Liver (tissue), 9 donors: ENCODE results near the gene KRT81. TPM values are rescaled to one million over a fixed set of nuclear protein-coding genes. Genes with fewer than 3 reads are reported as not detected.
"Not testable (repeated sequence)": the region's sequence is repeated elsewhere in the genome, so short reads cannot be mapped to it uniquely, and the experiment has no call there.

Experiments used
- DNase-seq: peaks from one replicate; pipeline ENCODE4 v3.0.0-alpha.2; 2017; ENCODE audit warnings: low spot score
- H3K27ac ChIP-seq, 2 donors: one replicate each; pipeline ENCODE4 v1.7.0; 2013; ENCODE audit warnings: inconsistent platforms in 2 of 2, low read length in 2 of 2, control low read depth in 1 of 2, low read depth in 1 of 2, mild to moderate bottlenecking in 1 of 2
- H3K27me3 ChIP-seq, 4 donors: one replicate each; pipeline versions ENCODE4 v1.6.1 to v1.7.0; 2013; ENCODE audit warnings: low read length in 3 of 4, inconsistent platforms in 1 of 4, mild to moderate bottlenecking in 1 of 4, moderate library complexity in 1 of 4; ENCODE audit not compliant: control insufficient read depth in 4 of 4, insufficient read depth in 4 of 4
- H3K36me3 ChIP-seq, 4 donors: one replicate each; pipeline versions ENCODE4 v1.6.1 to v1.7.0; 2013; ENCODE audit warnings: low read length in 3 of 4, mild to moderate bottlenecking in 3 of 4, low read depth in 1 of 4, moderate library complexity in 1 of 4; ENCODE audit not compliant: control insufficient read depth in 4 of 4, insufficient read depth in 3 of 4
- H3K4me1 ChIP-seq, 4 donors: one replicate each; pipeline versions ENCODE4 v1.6.1 to v1.7.0; 2013; ENCODE audit warnings: low read length in 3 of 4, mild to moderate bottlenecking in 3 of 4, moderate library complexity in 1 of 4; ENCODE audit not compliant: control insufficient read depth in 4 of 4, insufficient read depth in 4 of 4
- H3K4me3 ChIP-seq, 3 donors: one replicate each; pipeline versions ENCODE4 v1.6.1 to v1.7.0; 2013; ENCODE audit warnings: low read length in 3 of 3, control low read depth in 1 of 3, low read depth in 1 of 3, mild to moderate bottlenecking in 1 of 3
- H3K9ac ChIP-seq, 2 donors: one replicate each; pipeline ENCODE4 v1.7.0; 2013; ENCODE audit warnings: low read length in 2 of 2, mild to moderate bottlenecking in 2 of 2, moderate library complexity in 2 of 2, control low read depth in 1 of 2, low read depth in 1 of 2
- H3K9me3 ChIP-seq, 4 donors: one replicate each; pipeline versions ENCODE4 v1.6.1 to v1.7.0; 2013; ENCODE audit warnings: low read length in 3 of 4; ENCODE audit not compliant: control insufficient read depth in 4 of 4
- FOXA1 ChIP-seq: IDR thresholded peaks from 2 replicates; pipeline ENCODE4 v1.6.1; 2016; ENCODE audit warnings: antibody characterized with exemption
- FOXA2 ChIP-seq: IDR thresholded peaks from 2 replicates; pipeline ENCODE4 v1.6.1; 2016; ENCODE audit warnings: antibody characterized with exemption
- HNF4A ChIP-seq, 2 donors: conservative IDR thresholded peaks; 2 replicates each; pipeline ENCODE4 v1.6.1; 2016; ENCODE audit warnings: antibody characterized with exemption in 2 of 2, mild to moderate bottlenecking in 2 of 2
- HNF4G ChIP-seq: IDR thresholded peaks from 2 replicates; pipeline ENCODE4 v1.6.1; 2016; ENCODE audit warnings: antibody characterized with exemption
- JUND ChIP-seq, 2 donors: IDR thresholded peaks; 2 replicates each; pipeline ENCODE4 v1.6.1; 2016; ENCODE audit warnings: antibody characterized with exemption in 2 of 2
- NR2F2 ChIP-seq: IDR thresholded peaks from 2 replicates; pipeline ENCODE4 v1.6.1; 2016; ENCODE audit warnings: antibody characterized with exemption
- RAD21 ChIP-seq, 2 donors: IDR thresholded peaks; 2 replicates each; pipeline ENCODE4 v1.6.1; 2016; ENCODE audit warnings: antibody characterized with exemption in 2 of 2, mild to moderate bottlenecking in 2 of 2
- RXRA ChIP-seq, 2 donors: IDR thresholded peaks; 2 replicates each; pipeline ENCODE4 v1.6.1; 2017 to 2018; ENCODE audit warnings: antibody characterized with exemption in 2 of 2, mild to moderate bottlenecking in 1 of 2
- SP1 ChIP-seq: IDR thresholded peaks from 2 replicates; pipeline ENCODE4 v1.6.1; 2018; ENCODE audit warnings: antibody characterized with exemption, mild to moderate bottlenecking
- WGBS: extraction: QIAGEN DNeasy Blood & Tissue Kit; methylation state at CpG from one replicate; pipeline ENCODE4 v1.1.7; 2013; 5-methylcytosine and 5-hydroxymethylcytosine counted together
- polyA plus RNA-seq, 2 donors: library from polyadenylated mRNA; stranded (reverse) in 1 of 2; unstranded in 1 of 2; fragments of 200-250 nt in 1 of 2; fragments of >200 nt in 1 of 2; fragmentation: Nextera tagmentation in 1 of 2; extraction: Ambion mirVana in 1 of 2; gene quantifications; one replicate each; pipeline versions ENCODE4 v1.2.1 to v1.2.3, GENCODE V29; 2013 to 2015
- total RNA-seq, 2 donors: library from RNA; depleted of rRNA; stranded (reverse); fragments of >200 nt; gene quantifications; one replicate each; pipeline ENCODE4 v1.2.3, GENCODE V29; 2014
- TF ChIP-seq, protein P1 (sequence below): IDR thresholded peaks from 2 replicates; pipeline ENCODE4 v1.6.1; 2016; ENCODE audit warnings: antibody characterized with exemption
- TF ChIP-seq, protein P2 (sequence below): IDR thresholded peaks from 2 replicates; pipeline ENCODE4 v1.6.1; 2016; ENCODE audit warnings: antibody characterized with exemption
- TF ChIP-seq, protein P3 (sequence below): IDR thresholded peaks from 2 replicates; pipeline ENCODE4 v1.6.1; 2016; ENCODE audit warnings: antibody characterized with exemption
- TF ChIP-seq, protein P4 (sequence below): fragments of 150-350 bp; IDR thresholded peaks from 2 replicates; pipeline ENCODE4 v1.5.1; 2017; ENCODE audit warnings: improper control_type of control experiment, low read depth, low read length; ENCODE audit not compliant: missing input control
- TF ChIP-seq, protein P5 (sequence below): IDR thresholded peaks from 2 replicates; pipeline ENCODE4 v1.6.1; 2016; ENCODE audit warnings: antibody characterized with exemption, mild to moderate bottlenecking
- donor health status: healthy.
- donor health status: healthy.
- donor health status: healthy.
- donor health status: healthy.
- donor health status: healthy.

Gene KRT81
- total and polyA plus RNA-seq, 4 donors = not detected

DNA sequence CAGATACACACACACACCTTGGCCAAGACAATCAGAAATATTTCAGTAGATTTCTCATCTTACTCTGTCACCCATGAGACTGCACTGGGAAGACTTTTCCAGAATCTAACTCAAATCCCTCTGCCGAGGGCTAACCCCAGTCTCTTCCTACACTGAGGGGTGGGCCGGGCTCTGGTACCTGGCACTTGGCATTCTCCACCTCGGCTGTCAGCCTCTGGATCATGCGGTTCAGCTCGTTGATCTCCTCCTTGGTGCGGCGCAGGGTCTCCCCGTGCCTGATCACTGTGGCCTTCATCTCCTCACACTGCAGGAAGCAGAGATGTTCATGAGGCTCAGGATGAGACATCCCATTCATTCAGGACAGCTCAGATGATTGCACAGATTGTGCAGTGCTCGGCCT lies 25.0 kb upstream of the KRT81 start:
- no peak overlapping the region for H3K27ac ChIP-seq
- 85% methylated on average over 9 of the region's 9 CpGs for WGBS
- no peaks in the 10 kb centered on the region for H3K4me1 ChIP-seq
- no peak overlapping the region for H3K4me3 ChIP-seq
- no peak overlapping the region for H3K9ac ChIP-seq
- DNase-seq = no peak
- peaks cover 0 to 3% (median 1%) of the 10 kb centered on the region in 4 donors for H3K27me3 ChIP-seq
- no peaks in the 10 kb centered on the region for H3K9me3 ChIP-seq
- H3K36me3 ChIP-seq = no peaks in the 10 kb centered on the region
- TF ChIP-seq, protein P1, sequence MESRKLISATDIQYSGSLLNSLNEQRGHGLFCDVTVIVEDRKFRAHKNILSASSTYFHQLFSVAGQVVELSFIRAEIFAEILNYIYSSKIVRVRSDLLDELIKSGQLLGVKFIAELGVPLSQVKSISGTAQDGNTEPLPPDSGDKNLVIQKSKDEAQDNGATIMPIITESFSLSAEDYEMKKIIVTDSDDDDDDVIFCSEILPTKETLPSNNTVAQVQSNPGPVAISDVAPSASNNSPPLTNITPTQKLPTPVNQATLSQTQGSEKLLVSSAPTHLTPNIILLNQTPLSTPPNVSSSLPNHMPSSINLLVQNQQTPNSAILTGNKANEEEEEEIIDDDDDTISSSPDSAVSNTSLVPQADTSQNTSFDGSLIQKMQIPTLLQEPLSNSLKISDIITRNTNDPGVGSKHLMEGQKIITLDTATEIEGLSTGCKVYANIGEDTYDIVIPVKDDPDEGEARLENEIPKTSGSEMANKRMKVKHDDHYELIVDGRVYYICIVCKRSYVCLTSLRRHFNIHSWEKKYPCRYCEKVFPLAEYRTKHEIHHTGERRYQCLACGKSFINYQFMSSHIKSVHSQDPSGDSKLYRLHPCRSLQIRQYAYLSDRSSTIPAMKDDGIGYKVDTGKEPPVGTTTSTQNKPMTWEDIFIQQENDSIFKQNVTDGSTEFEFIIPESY = no peak
- no peak for TF ChIP-seq RXRA (IDR thresholded peaks at IDR 0.05)
- TF ChIP-seq SP1 = no peak
- TF ChIP-seq, protein P2, sequence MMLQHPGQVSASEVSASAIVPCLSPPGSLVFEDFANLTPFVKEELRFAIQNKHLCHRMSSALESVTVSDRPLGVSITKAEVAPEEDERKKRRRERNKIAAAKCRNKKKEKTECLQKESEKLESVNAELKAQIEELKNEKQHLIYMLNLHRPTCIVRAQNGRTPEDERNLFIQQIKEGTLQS = no peak
- TF ChIP-seq, protein P3, sequence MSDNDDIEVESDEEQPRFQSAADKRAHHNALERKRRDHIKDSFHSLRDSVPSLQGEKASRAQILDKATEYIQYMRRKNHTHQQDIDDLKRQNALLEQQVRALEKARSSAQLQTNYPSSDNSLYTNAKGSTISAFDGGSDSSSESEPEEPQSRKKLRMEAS = no peak
- no peak for TF ChIP-seq HNF4A (conservative IDR thresholded peaks at IDR 0.05)
- TF ChIP-seq FOXA2 = no peak
- TF ChIP-seq JUND (IDR thresholded peaks at IDR 0.05) = no peak

DNA sequence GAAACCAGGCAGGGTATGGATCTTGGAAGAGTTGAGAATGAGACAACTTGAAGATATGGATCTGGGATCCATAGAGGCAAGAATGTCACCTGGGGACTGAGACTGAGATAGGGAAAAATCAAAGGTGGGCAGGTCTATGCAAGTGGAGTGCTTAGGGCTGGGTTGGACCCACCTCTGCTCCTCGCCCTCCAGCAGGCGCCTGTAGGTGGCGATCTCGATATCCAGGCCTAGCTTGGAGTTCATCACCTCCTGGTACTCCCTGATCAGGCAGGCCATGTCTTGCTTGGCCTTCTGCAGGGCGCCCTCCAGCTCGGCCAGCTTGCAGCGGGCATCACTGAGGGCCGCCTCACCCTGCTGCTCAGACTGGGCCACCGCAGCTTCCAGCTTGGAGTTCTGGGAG lies 24.4 kb upstream of the KRT81 start:
- not testable (repeated sequence) for H3K27me3 ChIP-seq, DNase-seq
- WGBS = 69% methylated on average over 9 of the region's 9 CpGs

DNA sequence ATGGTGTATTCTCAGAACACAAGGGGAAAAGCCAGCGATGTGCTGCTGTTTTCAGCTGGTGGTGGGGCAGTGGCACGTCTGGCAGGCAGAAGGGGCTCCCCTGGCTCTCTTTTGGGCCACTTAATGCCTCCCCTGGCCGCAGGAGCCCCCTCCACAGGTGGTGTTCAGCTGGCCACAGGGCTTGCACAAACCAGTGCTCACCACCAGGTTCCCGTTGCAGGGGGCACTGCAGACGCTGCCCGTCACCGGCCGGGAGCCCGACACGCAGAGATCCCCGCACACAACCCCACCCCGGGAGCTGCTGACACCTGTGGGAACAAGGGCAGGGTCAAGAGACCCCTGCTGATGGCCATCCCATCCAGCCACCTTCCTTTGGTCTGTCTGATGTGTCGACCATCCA lies 23.2 kb upstream of the KRT81 start:
- H3K9me3 ChIP-seq = no peaks in the 10 kb centered on the region
- H3K36me3 ChIP-seq = no peaks in the 10 kb centered on the region
- H3K4me3 ChIP-seq = no peak overlapping the region
- WGBS = 81% methylated on average over 13 of the region's 13 CpGs
- no peak for TF ChIP-seq HNF4G
- TF ChIP-seq FOXA1 = no peak
- TF ChIP-seq, protein P4, sequence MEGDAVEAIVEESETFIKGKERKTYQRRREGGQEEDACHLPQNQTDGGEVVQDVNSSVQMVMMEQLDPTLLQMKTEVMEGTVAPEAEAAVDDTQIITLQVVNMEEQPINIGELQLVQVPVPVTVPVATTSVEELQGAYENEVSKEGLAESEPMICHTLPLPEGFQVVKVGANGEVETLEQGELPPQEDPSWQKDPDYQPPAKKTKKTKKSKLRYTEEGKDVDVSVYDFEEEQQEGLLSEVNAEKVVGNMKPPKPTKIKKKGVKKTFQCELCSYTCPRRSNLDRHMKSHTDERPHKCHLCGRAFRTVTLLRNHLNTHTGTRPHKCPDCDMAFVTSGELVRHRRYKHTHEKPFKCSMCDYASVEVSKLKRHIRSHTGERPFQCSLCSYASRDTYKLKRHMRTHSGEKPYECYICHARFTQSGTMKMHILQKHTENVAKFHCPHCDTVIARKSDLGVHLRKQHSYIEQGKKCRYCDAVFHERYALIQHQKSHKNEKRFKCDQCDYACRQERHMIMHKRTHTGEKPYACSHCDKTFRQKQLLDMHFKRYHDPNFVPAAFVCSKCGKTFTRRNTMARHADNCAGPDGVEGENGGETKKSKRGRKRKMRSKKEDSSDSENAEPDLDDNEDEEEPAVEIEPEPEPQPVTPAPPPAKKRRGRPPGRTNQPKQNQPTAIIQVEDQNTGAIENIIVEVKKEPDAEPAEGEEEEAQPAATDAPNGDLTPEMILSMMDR = no peak
- no peak for TF ChIP-seq NR2F2
- TF ChIP-seq RAD21 (IDR thresholded peaks at IDR 0.05) = no peak
- TF ChIP-seq, protein P5, sequence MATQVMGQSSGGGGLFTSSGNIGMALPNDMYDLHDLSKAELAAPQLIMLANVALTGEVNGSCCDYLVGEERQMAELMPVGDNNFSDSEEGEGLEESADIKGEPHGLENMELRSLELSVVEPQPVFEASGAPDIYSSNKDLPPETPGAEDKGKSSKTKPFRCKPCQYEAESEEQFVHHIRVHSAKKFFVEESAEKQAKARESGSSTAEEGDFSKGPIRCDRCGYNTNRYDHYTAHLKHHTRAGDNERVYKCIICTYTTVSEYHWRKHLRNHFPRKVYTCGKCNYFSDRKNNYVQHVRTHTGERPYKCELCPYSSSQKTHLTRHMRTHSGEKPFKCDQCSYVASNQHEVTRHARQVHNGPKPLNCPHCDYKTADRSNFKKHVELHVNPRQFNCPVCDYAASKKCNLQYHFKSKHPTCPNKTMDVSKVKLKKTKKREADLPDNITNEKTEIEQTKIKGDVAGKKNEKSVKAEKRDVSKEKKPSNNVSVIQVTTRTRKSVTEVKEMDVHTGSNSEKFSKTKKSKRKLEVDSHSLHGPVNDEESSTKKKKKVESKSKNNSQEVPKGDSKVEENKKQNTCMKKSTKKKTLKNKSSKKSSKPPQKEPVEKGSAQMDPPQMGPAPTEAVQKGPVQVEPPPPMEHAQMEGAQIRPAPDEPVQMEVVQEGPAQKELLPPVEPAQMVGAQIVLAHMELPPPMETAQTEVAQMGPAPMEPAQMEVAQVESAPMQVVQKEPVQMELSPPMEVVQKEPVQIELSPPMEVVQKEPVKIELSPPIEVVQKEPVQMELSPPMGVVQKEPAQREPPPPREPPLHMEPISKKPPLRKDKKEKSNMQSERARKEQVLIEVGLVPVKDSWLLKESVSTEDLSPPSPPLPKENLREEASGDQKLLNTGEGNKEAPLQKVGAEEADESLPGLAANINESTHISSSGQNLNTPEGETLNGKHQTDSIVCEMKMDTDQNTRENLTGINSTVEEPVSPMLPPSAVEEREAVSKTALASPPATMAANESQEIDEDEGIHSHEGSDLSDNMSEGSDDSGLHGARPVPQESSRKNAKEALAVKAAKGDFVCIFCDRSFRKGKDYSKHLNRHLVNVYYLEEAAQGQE = no peak
- TF ChIP-seq JUND (IDR thresholded peaks at IDR 0.05) = no peak
- no peak for DNase-seq
- H3K27me3 ChIP-seq = peaks cover 0 to 6% (median 0%) of the 10 kb centered on the region in 4 donors
- H3K9ac ChIP-seq = no peak overlapping the region
- no peak overlapping the region for H3K27ac ChIP-seq
- H3K4me1 ChIP-seq = no peaks in the 10 kb centered on the region

More for the DNA sequence above, 24.4 kb upstream of the KRT81 start:
- H3K36me3 ChIP-seq, H3K4me1 ChIP-seq, H3K9me3 ChIP-seq, H3K9ac ChIP-seq, H3K4me3 ChIP-seq, H3K27ac ChIP-seq: not testable (repeated sequence)
- TF ChIP-seq, protein P4 = peak; percentile 17
